Measurements from ENCODE around the gene PPM1E. TPM values are rescaled to one million over a fixed set of nuclear protein-coding genes. Genes with fewer than 3 reads are reported as not detected.

PPM1E gene
- total RNA-seq, 2 experiments from 2014 or later = 0.03 TPM; not detected in 1

GRCh38 chr17:58889928-58890327 lies 134.3 kb downstream of the PPM1E start:
- H3K4me1 Mint-ChIP-seq = no peaks in the 10 kb centered on the region
- no peak overlapping the region for H3K4me3 Mint-ChIP-seq
- no peaks in the 10 kb centered on the region for H3K36me3 Mint-ChIP-seq (ENCODE audit: low read depth)
- H3K27me3 Mint-ChIP-seq = peaks cover 14% of the 10 kb centered on the region
- no peak overlapping the region for H3K27ac Mint-ChIP-seq
- DNase-seq = no peak
- ChIA-PET CTCF (no interaction called here), POLR2A (no interaction called here)
- no peaks in the 10 kb centered on the region for H3K9me3 Mint-ChIP-seq

- Mint-ChIP-seq H3K27ac (no peak overlapping the region), H3K4me3 (no peak overlapping the region), H3K36me3 (ENCODE audit: low read depth) (no peaks in the 10 kb centered on the region), H3K9me3 (peaks cover 2% of the 10 kb centered on the region), H3K4me1 (no peaks in the 10 kb centered on the region), H3K27me3 (peaks cover 9% of the 10 kb centered on the region)
- DNase-seq = no peak
- CTCF ChIA-PET = no interaction called here
- POLR2A ChIA-PET = no interaction called here
Measured at GRCh38 chr17:58899191-58899590, 143.5 kb downstream of the PPM1E start.

- H3K4me3 Mint-ChIP-seq = no peak overlapping the region
- peaks cover 12% of the 10 kb centered on the region for H3K27me3 Mint-ChIP-seq
- no peaks in the 10 kb centered on the region for H3K36me3 Mint-ChIP-seq (ENCODE audit: low read depth)
- no peak overlapping the region for H3K27ac Mint-ChIP-seq
- ChIA-PET POLR2A (no interaction called here), CTCF (no interaction called here)
- no peaks in the 10 kb centered on the region for H3K4me1 Mint-ChIP-seq
- H3K9me3 Mint-ChIP-seq = peaks cover 7% of the 10 kb centered on the region
- DNase-seq = no peak
Measured at GRCh38 chr17:58902322-58902721, 146.7 kb downstream of the PPM1E start.

GRCh38 chr17:58911741-58912343 lies 156.2 kb downstream of the PPM1E start:
- Mint-ChIP-seq H3K4me3 (no peak overlapping the region), H3K4me1 (no peaks in the 10 kb centered on the region), H3K27me3 (peaks cover 25% of the 10 kb centered on the region), H3K9me3 (peaks cover 8% of the 10 kb centered on the region), H3K36me3 (ENCODE audit: low read depth) (no peaks in the 10 kb centered on the region), H3K27ac (no peak overlapping the region)
- ChIA-PET POLR2A (no interaction called here), CTCF (no interaction called here)
- no peak for DNase-seq

GRCh38 chr17:58913552-58913951 lies 157.9 kb downstream of the PPM1E start:
- Mint-ChIP-seq H3K27ac (no peak overlapping the region), H3K27me3 (peaks cover 22% of the 10 kb centered on the region), H3K36me3 (ENCODE audit: low read depth) (no peaks in the 10 kb centered on the region), H3K4me3 (no peak overlapping the region), H3K9me3 (peaks cover 8% of the 10 kb centered on the region), H3K4me1 (no peaks in the 10 kb centered on the region)
- ChIA-PET POLR2A (no interaction called here), CTCF (no interaction called here)
- no peak for DNase-seq

GRCh38 chr17:58913971-58914769 lies 158.5 kb downstream of the PPM1E start:
- H3K4me1 Mint-ChIP-seq = no peaks in the 10 kb centered on the region
- ChIA-PET POLR2A (no interaction called here), CTCF (no interaction called here)
- peaks cover 24% of the 10 kb centered on the region for H3K27me3 Mint-ChIP-seq
- H3K4me3 Mint-ChIP-seq = no peak overlapping the region
- H3K9me3 Mint-ChIP-seq = peaks cover 8% of the 10 kb centered on the region
- H3K36me3 Mint-ChIP-seq (ENCODE audit: low read depth) = no peaks in the 10 kb centered on the region
- H3K27ac Mint-ChIP-seq = no peak overlapping the region
- no peak for DNase-seq

GRCh38 chr17:58917228-58917627 lies 161.6 kb downstream of the PPM1E start:
- POLR2A ChIA-PET = no interaction called here
- DNase-seq = no peak
- Mint-ChIP-seq H3K27me3 (peaks cover 18% of the 10 kb centered on the region), H3K4me3 (no peak overlapping the region), H3K9me3 (peaks cover 1% of the 10 kb centered on the region), H3K36me3 (ENCODE audit: low read depth) (no peaks in the 10 kb centered on the region), H3K27ac (no peak overlapping the region), H3K4me1 (peaks cover 6% of the 10 kb centered on the region)
- CTCF ChIA-PET = no interaction called here

- no peak overlapping the region for H3K4me3 Mint-ChIP-seq
- ChIA-PET POLR2A (no interaction called here), CTCF (interaction anchor here (0.6 kb wide), 1 partner anchor 23 kb away, joined by 5 read pairs; no protein-coding TSS in a partner anchor)
- H3K27me3 Mint-ChIP-seq = peaks cover 14% of the 10 kb centered on the region
- no peak for DNase-seq
- H3K27ac Mint-ChIP-seq = no peak overlapping the region
- H3K4me1 Mint-ChIP-seq = peaks cover 6% of the 10 kb centered on the region
- H3K36me3 Mint-ChIP-seq (ENCODE audit: low read depth) = no peaks in the 10 kb centered on the region
- H3K9me3 Mint-ChIP-seq = no peaks in the 10 kb centered on the region
Measured at GRCh38 chr17:58918072-58918471, 162.4 kb downstream of the PPM1E start.

- Mint-ChIP-seq H3K36me3 (ENCODE audit: low read depth) (no peaks in the 10 kb centered on the region), H3K9me3 (no peaks in the 10 kb centered on the region), H3K27me3 (peaks cover 14% of the 10 kb centered on the region), H3K4me3 (no peak overlapping the region), H3K4me1 (peaks cover 6% of the 10 kb centered on the region), H3K27ac (no peak overlapping the region)
- POLR2A ChIA-PET = no interaction called here
- no peak for DNase-seq
- CTCF ChIA-PET = interaction anchor here (0.6 kb wide), 2 partner anchors 23 to 254 kb away, joined by 3 to 5 read pairs; no protein-coding TSS in a partner anchor
Measured at GRCh38 chr17:58918884-58919283, 163.2 kb downstream of the PPM1E start.

GRCh38 chr17:58920773-58921172 lies 165.1 kb downstream of the PPM1E start:
- Mint-ChIP-seq H3K27ac (no peak overlapping the region), H3K36me3 (ENCODE audit: low read depth) (no peaks in the 10 kb centered on the region), H3K4me3 (no peak overlapping the region), H3K4me1 (peaks cover 6% of the 10 kb centered on the region), H3K9me3 (no peaks in the 10 kb centered on the region), H3K27me3 (peaks cover 8% of the 10 kb centered on the region)
- ChIA-PET CTCF (no interaction called here), POLR2A (no interaction called here)
- DNase-seq = no peak

- DNase-seq = no peak
- H3K27me3 Mint-ChIP-seq = peaks cover 9% of the 10 kb centered on the region
- H3K27ac Mint-ChIP-seq = no peak overlapping the region
- H3K36me3 Mint-ChIP-seq (ENCODE audit: low read depth) = no peaks in the 10 kb centered on the region
- no peak overlapping the region for H3K4me3 Mint-ChIP-seq
- ChIA-PET POLR2A (no interaction called here), CTCF (interaction anchor here (1.0 kb wide), 1 partner anchor 10 kb away, joined by 5 read pairs; no protein-coding TSS in a partner anchor)
- H3K9me3 Mint-ChIP-seq = no peaks in the 10 kb centered on the region
- H3K4me1 Mint-ChIP-seq = no peaks in the 10 kb centered on the region
Measured at GRCh38 chr17:58932956-58933355, 177.3 kb downstream of the PPM1E start.

GRCh38 chr17:58936295-58936694 lies 180.6 kb downstream of the PPM1E start:
- H3K9me3 Mint-ChIP-seq = no peaks in the 10 kb centered on the region
- no peak overlapping the region for H3K4me3 Mint-ChIP-seq
- DNase-seq = no peak
- ChIA-PET CTCF (no interaction called here), POLR2A (interaction anchor here (0.7 kb wide), 1 partner anchor 579 kb away, joined by 3 read pairs; no protein-coding TSS in a partner anchor)
- H3K36me3 Mint-ChIP-seq (ENCODE audit: low read depth) = no peaks in the 10 kb centered on the region
- H3K27me3 Mint-ChIP-seq = peaks cover 8% of the 10 kb centered on the region
- H3K4me1 Mint-ChIP-seq = no peaks in the 10 kb centered on the region
- H3K27ac Mint-ChIP-seq = no peak overlapping the region

GRCh38 chr17:58944166-58944565 lies 188.5 kb downstream of the PPM1E start:
- Mint-ChIP-seq H3K27me3 (peaks cover 18% of the 10 kb centered on the region), H3K4me1 (no peaks in the 10 kb centered on the region), H3K36me3 (ENCODE audit: low read depth) (no peaks in the 10 kb centered on the region), H3K27ac (no peak overlapping the region), H3K4me3 (no peak overlapping the region), H3K9me3 (peaks cover 6% of the 10 kb centered on the region)
- CTCF ChIA-PET = no interaction called here
- POLR2A ChIA-PET = no interaction called here
- no peak for DNase-seq

- CTCF ChIA-PET = no interaction called here
- no peaks in the 10 kb centered on the region for H3K4me1 Mint-ChIP-seq
- POLR2A ChIA-PET = no interaction called here
- no peak overlapping the region for H3K4me3 Mint-ChIP-seq
- no peak overlapping the region for H3K27ac Mint-ChIP-seq
- peaks cover 24% of the 10 kb centered on the region for H3K9me3 Mint-ChIP-seq
- DNase-seq = no peak
- peaks cover 17% of the 10 kb centered on the region for H3K27me3 Mint-ChIP-seq
- peaks cover 8% of the 10 kb centered on the region for H3K36me3 Mint-ChIP-seq (ENCODE audit: low read depth)
Measured at GRCh38 chr17:58947411-58947810, 191.8 kb downstream of the PPM1E start.
